WI38 (cell line): ENCODE results near the gene MORN3.
"Not testable (repeated sequence)": the region's sequence is repeated elsewhere in the genome, so short reads cannot be mapped to it uniquely, and the experiment has no call there.

Experiments used
- H3K4me3 ChIP-seq: 2 replicates; pipeline ENCODE4 v1.5.1; 2011; ENCODE audit warnings: low read depth, mild to moderate bottlenecking, control low read depth, low read length
- TF ChIP-seq, protein P1 (sequence below): IDR thresholded peaks from 2 replicates; pipeline ENCODE4 v1.5.1; 2012; ENCODE audit warnings: low read depth, mild to moderate bottlenecking, control low read depth, low read length

The MORN3 gene

DNA sequence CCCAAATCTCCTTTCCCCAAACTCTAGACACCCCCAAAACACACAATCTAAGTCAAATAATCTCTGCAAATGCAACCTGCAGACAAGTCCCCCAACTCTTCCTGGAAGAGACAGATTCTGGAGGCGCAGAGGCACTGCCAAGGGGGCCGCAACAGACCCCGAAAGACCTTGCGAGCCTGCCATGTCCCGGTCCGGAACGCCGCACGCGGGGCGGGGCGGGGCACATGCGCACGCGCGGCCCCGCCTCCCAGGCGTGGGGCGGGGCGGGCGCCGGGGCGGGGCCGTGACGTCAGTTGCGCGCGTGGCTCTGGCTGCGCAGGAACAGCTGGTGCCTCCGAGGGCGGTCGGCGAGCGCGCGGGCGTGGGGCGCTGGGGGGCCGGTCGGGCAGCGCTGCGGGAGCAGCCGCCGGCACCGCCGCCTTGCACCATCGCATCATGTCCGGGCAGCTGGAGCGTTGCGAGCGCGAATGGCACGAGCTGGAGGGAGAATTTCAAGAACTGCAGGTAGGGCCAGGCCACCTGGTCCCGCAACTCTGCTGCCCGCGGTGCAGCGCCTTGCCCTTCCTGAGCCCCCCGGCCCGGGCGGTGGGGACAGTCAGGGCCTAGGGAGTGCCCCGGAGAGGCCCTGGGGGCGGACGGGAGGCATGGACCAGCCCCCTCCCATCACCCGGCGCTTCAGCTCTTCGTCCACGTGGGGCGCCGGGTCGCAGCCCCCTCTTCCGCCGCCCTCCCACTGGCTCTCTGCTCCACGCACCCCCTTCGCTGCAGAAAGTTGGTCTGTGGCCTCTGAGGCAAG lies 43.2 kb upstream of the MORN3 start, which contains the start of gene TMEM120B:
TSS of gene TMEM120B (plus strand) at position 292 of the 796 bp plus-strand sequence. CDS start at position 436, 144 bp downstream.
- H3K4me3 ChIP-seq = peak within 1 kb of the TSS; percentile 92
- TF ChIP-seq, protein P1, sequence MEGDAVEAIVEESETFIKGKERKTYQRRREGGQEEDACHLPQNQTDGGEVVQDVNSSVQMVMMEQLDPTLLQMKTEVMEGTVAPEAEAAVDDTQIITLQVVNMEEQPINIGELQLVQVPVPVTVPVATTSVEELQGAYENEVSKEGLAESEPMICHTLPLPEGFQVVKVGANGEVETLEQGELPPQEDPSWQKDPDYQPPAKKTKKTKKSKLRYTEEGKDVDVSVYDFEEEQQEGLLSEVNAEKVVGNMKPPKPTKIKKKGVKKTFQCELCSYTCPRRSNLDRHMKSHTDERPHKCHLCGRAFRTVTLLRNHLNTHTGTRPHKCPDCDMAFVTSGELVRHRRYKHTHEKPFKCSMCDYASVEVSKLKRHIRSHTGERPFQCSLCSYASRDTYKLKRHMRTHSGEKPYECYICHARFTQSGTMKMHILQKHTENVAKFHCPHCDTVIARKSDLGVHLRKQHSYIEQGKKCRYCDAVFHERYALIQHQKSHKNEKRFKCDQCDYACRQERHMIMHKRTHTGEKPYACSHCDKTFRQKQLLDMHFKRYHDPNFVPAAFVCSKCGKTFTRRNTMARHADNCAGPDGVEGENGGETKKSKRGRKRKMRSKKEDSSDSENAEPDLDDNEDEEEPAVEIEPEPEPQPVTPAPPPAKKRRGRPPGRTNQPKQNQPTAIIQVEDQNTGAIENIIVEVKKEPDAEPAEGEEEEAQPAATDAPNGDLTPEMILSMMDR = no peak

DNA sequence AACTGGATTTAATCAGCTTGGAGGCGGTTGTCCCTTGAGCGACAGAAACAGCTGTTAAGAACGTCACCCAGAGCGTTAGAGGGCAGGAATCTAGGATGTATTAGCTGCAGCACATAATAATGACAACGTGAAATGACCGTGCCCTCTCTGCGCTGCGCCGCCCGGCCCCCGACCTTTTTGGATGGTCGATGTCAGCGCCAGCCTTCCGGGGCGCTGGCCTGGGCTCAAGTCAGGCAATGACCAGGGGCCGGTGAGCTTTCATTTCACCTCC lies 42.7 kb upstream of the MORN3 start:
- H3K4me3 ChIP-seq = peak overlapping the region; percentile 92
- TF ChIP-seq, protein P1 = no peak

DNA sequence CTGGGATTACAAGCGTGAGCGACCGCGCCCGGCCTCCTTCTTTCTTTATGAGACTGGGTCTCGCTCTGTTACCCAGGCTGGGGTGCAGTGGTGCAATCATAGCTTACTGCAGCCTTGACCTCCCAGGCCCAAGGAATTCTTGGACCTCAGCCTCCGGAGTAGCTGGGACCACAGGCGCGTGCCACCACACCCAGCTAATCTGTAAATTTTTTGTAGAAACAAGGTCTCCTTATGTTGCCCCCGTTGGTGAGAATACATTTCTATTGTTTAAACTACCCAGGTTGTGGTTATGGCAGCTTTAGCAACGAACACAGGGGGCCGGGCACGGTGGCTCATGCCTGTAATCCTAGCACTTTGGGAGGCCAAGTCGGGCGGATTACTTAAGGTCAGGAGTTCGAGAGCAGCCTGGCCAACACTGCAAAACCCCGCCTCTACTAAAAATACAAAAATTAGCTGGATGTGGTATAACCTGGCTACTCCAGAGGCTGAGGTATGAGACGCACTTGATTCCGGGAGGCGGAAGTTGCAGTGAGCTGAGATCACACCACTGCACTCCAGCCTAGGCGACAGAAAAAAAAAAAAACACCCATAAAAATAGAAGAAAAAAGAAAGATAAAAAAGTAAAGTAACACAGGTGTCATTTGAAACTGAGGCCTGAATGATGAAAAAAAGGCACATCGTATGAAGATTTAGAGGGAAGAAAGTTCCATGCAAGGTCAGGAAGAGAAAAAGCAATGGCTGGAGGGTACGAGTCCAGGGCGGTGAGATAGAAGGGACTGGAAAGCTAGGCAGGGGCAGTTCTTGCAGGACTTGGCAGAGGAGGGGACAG lies 42.1 kb upstream of the MORN3 start:
- TF ChIP-seq, protein P1 = no peak
- peak overlapping the region; percentile 92 for H3K4me3 ChIP-seq

DNA sequence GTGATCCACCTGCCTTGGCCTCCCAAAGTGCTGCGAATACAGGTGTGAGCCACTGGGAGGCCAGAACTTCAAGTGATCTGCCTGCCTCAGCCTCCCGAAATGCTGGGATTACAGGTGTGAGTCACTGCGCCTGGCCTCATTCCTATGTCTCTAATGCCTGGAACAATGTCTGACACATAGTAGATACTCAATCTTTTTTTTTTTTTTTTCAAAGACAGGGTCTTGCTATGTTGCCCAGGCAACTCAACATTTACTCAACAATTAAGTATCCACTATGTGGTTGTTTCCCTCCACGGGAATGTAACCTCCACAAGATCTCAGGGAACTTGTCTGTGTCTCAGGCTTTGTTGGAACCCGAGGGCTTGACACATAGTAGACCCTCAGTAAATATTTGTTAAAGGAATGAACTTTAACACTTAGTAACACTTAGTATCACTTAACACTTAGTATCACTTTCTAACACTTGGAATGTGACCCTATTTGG lies 40.1 kb upstream of the MORN3 start:
- TF ChIP-seq, protein P1 = no peak
- no peak overlapping the region for H3K4me3 ChIP-seq

DNA sequence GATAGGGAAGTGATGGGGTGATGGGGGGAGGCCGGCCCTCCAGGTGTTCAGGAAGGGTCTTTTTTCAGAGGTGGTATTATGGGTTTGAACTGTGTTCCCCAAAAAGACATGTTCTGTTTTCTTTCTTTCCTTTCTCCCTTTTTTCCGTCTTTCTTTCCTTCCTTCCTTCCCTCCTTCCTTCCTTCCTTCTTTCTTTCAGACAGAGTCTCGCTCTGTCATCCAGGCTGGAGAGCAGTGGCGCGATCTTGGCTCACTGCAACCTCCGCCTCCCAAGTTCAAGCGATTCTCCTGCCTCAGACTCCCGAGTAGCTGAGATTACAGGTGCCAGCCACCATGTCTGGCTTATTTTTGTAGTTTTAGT lies 39.6 kb upstream of the MORN3 start:
- not testable (repeated sequence) for H3K4me3 ChIP-seq

DNA sequence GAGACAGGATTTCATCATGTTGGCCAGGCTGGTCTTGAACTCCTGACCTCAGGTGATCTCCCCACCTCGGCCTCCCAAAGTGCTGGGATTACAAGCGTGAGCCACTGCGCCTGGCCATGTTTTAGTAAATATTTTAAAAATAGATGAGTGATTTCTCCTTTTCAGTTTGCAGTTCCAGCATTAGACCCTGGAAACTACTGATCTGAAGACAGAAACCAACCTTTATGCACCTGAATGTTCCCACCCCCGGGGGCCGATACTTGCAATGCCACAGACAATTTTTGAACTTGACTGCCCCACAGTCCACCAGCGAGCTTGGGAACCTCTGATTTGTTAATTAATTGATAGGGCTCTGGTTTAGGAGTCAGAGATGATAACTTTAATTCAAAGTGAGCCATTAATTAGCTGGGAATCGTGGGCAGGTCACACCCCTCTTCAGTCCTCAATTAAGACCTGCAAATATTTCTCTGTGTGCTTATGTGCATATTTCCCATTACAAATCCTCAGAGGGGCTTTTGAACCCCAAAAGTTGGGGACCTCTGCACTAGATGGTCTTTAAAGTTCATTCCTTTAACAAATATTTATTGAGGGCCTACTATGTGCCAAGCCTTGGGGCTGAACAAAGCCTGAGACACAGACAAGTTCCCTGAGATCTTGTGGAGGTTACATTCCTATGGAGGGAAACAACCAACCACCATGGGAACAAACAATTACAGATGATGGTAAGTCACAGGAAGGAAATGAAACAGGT lies 39.0 kb upstream of the MORN3 start:
- no peak overlapping the region for H3K4me3 ChIP-seq
- TF ChIP-seq, protein P1 = no peak

DNA sequence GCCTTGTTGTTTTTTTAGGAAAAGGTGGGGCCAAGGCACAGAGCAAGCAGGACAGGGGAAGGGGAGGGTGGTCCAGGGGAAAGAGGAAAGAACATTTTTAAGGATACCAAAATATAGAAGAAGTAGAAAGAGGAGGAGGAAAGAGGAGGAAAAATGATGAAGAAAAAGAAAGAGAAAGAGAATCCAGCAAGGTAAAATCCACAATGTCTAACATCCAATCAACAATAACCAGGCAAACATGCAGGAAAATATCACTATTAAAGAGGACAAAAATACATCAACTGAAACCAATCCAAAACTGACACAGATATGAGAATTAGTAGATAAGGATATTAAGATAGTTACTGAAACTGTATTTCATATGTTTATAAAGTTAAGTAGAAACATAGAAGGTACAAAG lies 36.1 kb upstream of the MORN3 start:
- H3K4me3 ChIP-seq = no peak overlapping the region
- TF ChIP-seq, protein P1 = no peak
